22Rv1 (cell line): ENCODE results near the gene PADI2.

ENCODE experiments used
- CTCF ChIP-seq: fragments of 450-650 bp; IDR thresholded peaks from 2 replicates; pipeline ENCODE4 v1.5.1; 2017; ENCODE audit warnings: mild to moderate bottlenecking
- ZFX ChIP-seq: fragments of 450-650 bp; IDR thresholded peaks from 2 replicates; pipeline ENCODE4 v1.6.1; 2017; ENCODE audit warnings: antibody characterized with exemption, borderline replicate concordance

GRCh38 chr1:17065666-17066065 is 53.6 kb downstream of the PADI2 start:
- TF ChIP-seq CTCF (no peak), ZFX (no peak)
